IgD-negative memory B cell (primary cell): ENCODE data around the gene JCHAIN. TPM values are rescaled to one million over a fixed set of nuclear protein-coding genes. Genes with fewer than 3 reads are reported as not detected.

Experiments used
- H3K27ac Mint-ChIP-seq, 3 donors: one replicate each; pipeline ENCODE4 v1.8.0; 2020 to 2022; ENCODE audit warnings: mild to moderate bottlenecking in 3 of 3, mixed read lengths in 3 of 3, moderate library complexity in 1 of 3
- H3K27me3 Mint-ChIP-seq: one replicate; pipeline ENCODE4 v1.8.0; 2021; ENCODE audit warnings: mixed read lengths
- H3K36me3 Mint-ChIP-seq: one replicate; pipeline ENCODE4 v1.8.0; 2020; ENCODE audit warnings: mild to moderate bottlenecking, mixed read lengths
- H3K4me1 Mint-ChIP-seq, 3 donors: one replicate each; pipeline ENCODE4 v1.8.0; 2020 to 2022; ENCODE audit warnings: mixed read lengths in 3 of 3, mild to moderate bottlenecking in 1 of 3
- H3K4me3 Mint-ChIP-seq, 4 donors: one replicate each; pipeline ENCODE4 v1.8.0; 2020 to 2022; ENCODE audit warnings: mild to moderate bottlenecking in 4 of 4, mixed read lengths in 4 of 4, moderate library complexity in 3 of 4
- H3K9me3 Mint-ChIP-seq, 3 donors: one replicate each; pipeline ENCODE4 v1.8.0; 2020 to 2021; ENCODE audit warnings: mixed read lengths in 3 of 3, mild to moderate bottlenecking in 1 of 3
- polyA plus RNA-seq: library from polyadenylated mRNA; unstranded; fragments of 300-500 nt; fragmentation: Illumina TruSeq; gene quantifications from one replicate; pipeline ENCODE4 v1.2.3, GENCODE V29; 2021

Gene JCHAIN
- polyA plus RNA-seq, 1 donor from 2014 or later: 1,651 TPM

GRCh38 chr4:70637239-70637913 lies 28.9 kb downstream of the JCHAIN start:
- H3K9me3 Mint-ChIP-seq: no peaks in the 10 kb centered on the region
- peaks cover 5 to 6% (median 6%) of the 10 kb centered on the region in 3 donors for H3K4me1 Mint-ChIP-seq
- peak overlapping the region in 1 of 3 donors; percentile 39 for H3K27ac Mint-ChIP-seq
- peak overlapping the region in 1 of 4 donors; percentile 68 for H3K4me3 Mint-ChIP-seq
- H3K36me3 Mint-ChIP-seq: peaks cover 5% of the 10 kb centered on the region
- no peaks in the 10 kb centered on the region for H3K27me3 Mint-ChIP-seq

GRCh38 chr4:70634482-70634881 lies 31.8 kb downstream of the JCHAIN start:
- Mint-ChIP-seq H3K36me3 (peaks cover 3% of the 10 kb centered on the region), H3K4me1 (peaks cover 3 to 7% (median 6%) of the 10 kb centered on the region in 3 donors), H3K9me3 (no peaks in the 10 kb centered on the region), H3K4me3 (no peak overlapping the region), H3K27me3 (no peaks in the 10 kb centered on the region), H3K27ac (no peak overlapping the region)

GRCh38 chr4:70632028-70632427 lies 34.3 kb downstream of the JCHAIN start:
- peaks cover 0 to 2% (median 0%) of the 10 kb centered on the region in 3 donors for H3K4me1 Mint-ChIP-seq
- H3K36me3 Mint-ChIP-seq: peaks cover 3% of the 10 kb centered on the region
- H3K27me3 Mint-ChIP-seq: no peaks in the 10 kb centered on the region
- H3K27ac Mint-ChIP-seq: no peak overlapping the region
- no peaks in the 10 kb centered on the region for H3K9me3 Mint-ChIP-seq
- no peak overlapping the region for H3K4me3 Mint-ChIP-seq

- H3K36me3 Mint-ChIP-seq: peaks cover 4% of the 10 kb centered on the region
- H3K4me1 Mint-ChIP-seq: peaks cover 0 to 2% (median 0%) of the 10 kb centered on the region in 3 donors
- H3K9me3 Mint-ChIP-seq: no peaks in the 10 kb centered on the region
- no peak overlapping the region for H3K27ac Mint-ChIP-seq
- no peaks in the 10 kb centered on the region for H3K27me3 Mint-ChIP-seq
- H3K4me3 Mint-ChIP-seq: no peak overlapping the region
Observed at GRCh38 chr4:70630162-70630561, 36.1 kb downstream of the JCHAIN start.

- Mint-ChIP-seq H3K4me1 (peaks cover 0 to 2% (median 0%) of the 10 kb centered on the region in 3 donors), H3K27me3 (no peaks in the 10 kb centered on the region), H3K36me3 (peaks cover 4% of the 10 kb centered on the region), H3K9me3 (no peaks in the 10 kb centered on the region), H3K27ac (no peak overlapping the region), H3K4me3 (no peak overlapping the region)
Observed at GRCh38 chr4:70629469-70630090, 36.7 kb downstream of the JCHAIN start.

- H3K9me3 Mint-ChIP-seq: no peaks in the 10 kb centered on the region
- H3K4me3 Mint-ChIP-seq: no peak within 1 kb of the TSS
- peaks cover 4% of the 10 kb centered on the region for H3K36me3 Mint-ChIP-seq
- no peaks in the 10 kb centered on the region for H3K27me3 Mint-ChIP-seq
- peaks cover 0 to 2% (median 0%) of the 10 kb centered on the region in 3 donors for H3K4me1 Mint-ChIP-seq
- no peak within 1 kb of the TSS for H3K27ac Mint-ChIP-seq
Observed at GRCh38 chr4:70628444-70628843, 37.9 kb downstream of the JCHAIN start, which contains the start of gene ENAM. ENAM (plus strand) TSS chr4:70628744; CDS start chr4:70629501, 757 bp downstream.

- no peaks in the 10 kb centered on the region for H3K27me3 Mint-ChIP-seq
- H3K36me3 Mint-ChIP-seq: peaks cover 1% of the 10 kb centered on the region
- no peak overlapping the region for H3K4me3 Mint-ChIP-seq
- H3K27ac Mint-ChIP-seq: no peak overlapping the region
- peaks cover 0 to 2% (median 0%) of the 10 kb centered on the region in 3 donors for H3K4me1 Mint-ChIP-seq
- H3K9me3 Mint-ChIP-seq: peaks cover 0 to 3% (median 0%) of the 10 kb centered on the region in 3 donors
Observed at GRCh38 chr4:70627620-70628019, 38.7 kb downstream of the JCHAIN start.

- Mint-ChIP-seq H3K4me3 (peak overlapping the region in 1 of 4 donors; percentile 49), H3K36me3 (peaks cover 1% of the 10 kb centered on the region), H3K9me3 (peaks cover 0 to 3% (median 0%) of the 10 kb centered on the region in 3 donors), H3K4me1 (no peaks in the 10 kb centered on the region), H3K27me3 (no peaks in the 10 kb centered on the region), H3K27ac (no peak overlapping the region)
Observed at GRCh38 chr4:70624226-70624793, 42.0 kb downstream of the JCHAIN start.

- peak overlapping the region in 1 of 3 donors; percentile 47 for H3K27ac Mint-ChIP-seq
- H3K9me3 Mint-ChIP-seq: peaks cover 0 to 4% (median 3%) of the 10 kb centered on the region in 3 donors
- H3K4me3 Mint-ChIP-seq: no peak overlapping the region
Observed at GRCh38 chr4:70623323-70623722, 43.0 kb downstream of the JCHAIN start.

GRCh38 chr4:70619778-70620177 lies 46.5 kb downstream of the JCHAIN start:
- H3K4me3 Mint-ChIP-seq: no peak overlapping the region
- H3K36me3 Mint-ChIP-seq: no peaks in the 10 kb centered on the region
- peaks cover 0 to 4% (median 3%) of the 10 kb centered on the region in 3 donors for H3K9me3 Mint-ChIP-seq
- H3K4me1 Mint-ChIP-seq: peaks cover 2 to 5% (median 3%) of the 10 kb centered on the region in 3 donors
- no peak overlapping the region for H3K27ac Mint-ChIP-seq
- H3K27me3 Mint-ChIP-seq: no peaks in the 10 kb centered on the region

More at GRCh38 chr4:70623323-70623722, 43.0 kb downstream of the JCHAIN start:
- Mint-ChIP-seq H3K36me3 (peaks cover 1% of the 10 kb centered on the region), H3K4me1 (no peaks in the 10 kb centered on the region), H3K27me3 (no peaks in the 10 kb centered on the region)

GRCh38 chr4:70619288-70619687 lies 47.0 kb downstream of the JCHAIN start:
- Mint-ChIP-seq H3K4me1 (peaks cover 4 to 6% (median 4%) of the 10 kb centered on the region in 3 donors), H3K4me3 (no peak overlapping the region)

GRCh38 chr4:70614184-70614555 lies 52.1 kb downstream of the JCHAIN start:
- H3K27ac Mint-ChIP-seq: no peak overlapping the region
- H3K9me3 Mint-ChIP-seq: peaks cover 0 to 3% (median 0%) of the 10 kb centered on the region in 3 donors
- H3K4me3 Mint-ChIP-seq: peak overlapping the region in 2 of 4 donors; percentile 81 to 83
- H3K27me3 Mint-ChIP-seq: peaks cover 2% of the 10 kb centered on the region
- no peaks in the 10 kb centered on the region for H3K36me3 Mint-ChIP-seq
- H3K4me1 Mint-ChIP-seq: peaks cover 19 to 22% (median 21%) of the 10 kb centered on the region in 3 donors

More at GRCh38 chr4:70619288-70619687, 47.0 kb downstream of the JCHAIN start:
- Mint-ChIP-seq H3K27ac (no peak overlapping the region), H3K9me3 (peaks cover 0 to 4% (median 3%) of the 10 kb centered on the region in 3 donors), H3K36me3 (no peaks in the 10 kb centered on the region), H3K27me3 (no peaks in the 10 kb centered on the region)

- peak overlapping the region in 2 of 4 donors; percentile 81 to 83 for H3K4me3 Mint-ChIP-seq
- no peaks in the 10 kb centered on the region for H3K36me3 Mint-ChIP-seq
- H3K27ac Mint-ChIP-seq: peak overlapping the region in 1 of 3 donors; percentile 33
- no peaks in the 10 kb centered on the region for H3K9me3 Mint-ChIP-seq
- peaks cover 19 to 22% (median 21%) of the 10 kb centered on the region in 3 donors for H3K4me1 Mint-ChIP-seq
- H3K27me3 Mint-ChIP-seq: peaks cover 2% of the 10 kb centered on the region
Observed at GRCh38 chr4:70613306-70614183, 52.8 kb downstream of the JCHAIN start.

- Mint-ChIP-seq H3K4me1 (peaks cover 6 to 7% (median 6%) of the 10 kb centered on the region in 3 donors), H3K27ac (no peak overlapping the region), H3K27me3 (no peaks in the 10 kb centered on the region), H3K36me3 (no peaks in the 10 kb centered on the region), H3K9me3 (no peaks in the 10 kb centered on the region), H3K4me3 (no peak overlapping the region)
Observed at GRCh38 chr4:70608324-70608723, 58.0 kb downstream of the JCHAIN start.
